HT1080 (cell line): ENCODE data around the gene DAPK3. TPM values are rescaled to one million over a fixed set of nuclear protein-coding genes. Genes with fewer than 3 reads are reported as not detected.
"Not testable (repeated sequence)": the region's sequence is repeated elsewhere in the genome, so short reads cannot be mapped to it uniquely, and the experiment has no call there.

Experiments used
- DNase-seq: peaks from one replicate; pipeline ENCODE4 v3.0.0-alpha.2; 2015; ENCODE audit warnings: low read depth
- total RNA-seq: library from RNA; depleted of rRNA; stranded (reverse); fragments of >200 nt; shearing (Covaris generic); gene quantifications from 2 replicates; pipeline ENCODE4 v1.2.3, GENCODE V29; 2014

Gene DAPK3
- total RNA-seq, 1 experiment from 2014 or later: 54.7 TPM

GRCh38 chr19:4007021-4007835 is 36.3 kb upstream of the DAPK3 start, which contains the start of gene PIAS4:
Gene PIAS4, plus strand, starts transcription at chr19:4007736. Its CDS starts 25 bp downstream, at chr19:4007761.
- peak; percentile 82 for DNase-seq

- not testable (repeated sequence) for DNase-seq
Observed at GRCh38 chr19:4005436-4005835, 34.5 kb upstream of the DAPK3 start.

DNA sequence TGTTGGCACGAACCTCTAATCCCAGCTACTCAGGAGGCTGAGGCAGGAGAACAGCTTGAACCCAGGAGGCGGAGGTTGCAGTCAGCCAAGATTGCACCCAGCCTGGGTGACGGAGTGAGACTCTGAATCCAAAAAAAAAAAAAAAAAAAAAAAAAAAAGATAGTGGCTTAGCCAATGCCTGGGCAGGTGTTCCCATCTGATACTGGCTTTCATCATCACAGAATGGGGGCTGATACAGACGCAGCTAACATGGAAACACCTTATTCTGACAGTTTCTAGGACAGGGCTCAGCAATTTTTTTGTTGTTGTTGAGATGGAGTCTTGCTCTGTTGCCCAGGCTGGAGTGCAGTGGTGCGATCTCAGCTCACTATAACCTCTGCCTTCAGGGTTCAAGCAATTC is 29.9 kb upstream of the DAPK3 start:
- DNase-seq: not testable (repeated sequence)

GRCh38 chr19:3998667-3999412 is 27.9 kb upstream of the DAPK3 start:
- not testable (repeated sequence) for DNase-seq

DNA sequence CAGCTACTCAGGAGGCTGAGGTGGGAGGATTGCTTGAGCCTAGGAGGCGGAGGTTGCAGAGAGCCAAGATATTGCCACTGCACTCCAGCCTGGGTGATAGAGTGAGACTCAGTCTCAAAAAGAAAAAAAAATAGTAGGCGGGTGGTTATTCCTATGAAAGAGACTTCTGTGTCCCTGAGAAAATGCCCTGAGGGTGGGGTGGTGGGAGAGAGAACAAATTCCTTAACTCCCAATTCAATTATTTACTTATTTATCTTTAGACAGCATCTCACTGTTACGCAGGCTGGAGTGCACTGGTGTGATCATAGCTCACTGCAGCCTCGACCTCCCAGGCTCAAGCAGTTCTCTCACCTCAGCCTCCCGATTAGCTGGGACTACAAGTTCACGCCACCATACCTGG is 24.7 kb upstream of the DAPK3 start:
- no peak for DNase-seq

GRCh38 chr19:3990815-3991117 is 19.9 kb upstream of the DAPK3 start:
- no peak for DNase-seq

DNA sequence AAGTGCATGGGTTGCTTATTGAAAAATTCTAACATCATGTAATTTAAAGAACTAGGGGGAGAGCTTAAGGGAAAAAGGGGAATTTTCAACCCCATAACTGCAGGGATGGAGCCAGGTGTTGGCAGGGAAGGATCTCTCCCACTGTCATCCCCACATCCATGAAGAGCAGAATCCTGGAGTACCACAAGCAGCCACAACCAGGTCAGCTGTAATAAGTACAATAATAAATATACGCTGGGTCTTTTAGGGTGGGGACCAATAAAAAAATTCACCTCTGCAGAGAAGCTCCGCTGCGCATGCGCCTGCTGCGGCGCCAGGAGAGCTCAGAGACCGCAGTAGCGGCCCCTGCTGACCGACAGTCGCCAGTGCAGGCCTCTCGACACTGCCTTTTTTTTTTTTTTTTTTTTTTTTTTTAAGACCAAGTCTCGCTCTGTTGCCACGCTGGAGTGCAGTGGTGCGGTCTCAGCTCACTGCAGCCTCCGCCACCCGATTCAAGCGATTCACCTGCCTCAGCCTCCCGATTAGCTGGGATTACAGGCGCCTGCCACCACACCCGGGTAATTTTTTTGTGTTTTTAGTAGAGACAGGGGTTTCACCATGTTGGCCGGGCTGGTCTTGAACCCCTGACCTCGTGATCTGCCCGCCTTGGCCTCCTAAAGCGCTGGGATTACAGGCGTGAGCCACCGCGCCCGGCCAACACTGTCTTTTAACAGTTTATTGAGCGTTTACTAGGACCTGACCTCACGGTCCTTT is 16.9 kb upstream of the DAPK3 start:
- DNase-seq: peak; percentile 68

DNA sequence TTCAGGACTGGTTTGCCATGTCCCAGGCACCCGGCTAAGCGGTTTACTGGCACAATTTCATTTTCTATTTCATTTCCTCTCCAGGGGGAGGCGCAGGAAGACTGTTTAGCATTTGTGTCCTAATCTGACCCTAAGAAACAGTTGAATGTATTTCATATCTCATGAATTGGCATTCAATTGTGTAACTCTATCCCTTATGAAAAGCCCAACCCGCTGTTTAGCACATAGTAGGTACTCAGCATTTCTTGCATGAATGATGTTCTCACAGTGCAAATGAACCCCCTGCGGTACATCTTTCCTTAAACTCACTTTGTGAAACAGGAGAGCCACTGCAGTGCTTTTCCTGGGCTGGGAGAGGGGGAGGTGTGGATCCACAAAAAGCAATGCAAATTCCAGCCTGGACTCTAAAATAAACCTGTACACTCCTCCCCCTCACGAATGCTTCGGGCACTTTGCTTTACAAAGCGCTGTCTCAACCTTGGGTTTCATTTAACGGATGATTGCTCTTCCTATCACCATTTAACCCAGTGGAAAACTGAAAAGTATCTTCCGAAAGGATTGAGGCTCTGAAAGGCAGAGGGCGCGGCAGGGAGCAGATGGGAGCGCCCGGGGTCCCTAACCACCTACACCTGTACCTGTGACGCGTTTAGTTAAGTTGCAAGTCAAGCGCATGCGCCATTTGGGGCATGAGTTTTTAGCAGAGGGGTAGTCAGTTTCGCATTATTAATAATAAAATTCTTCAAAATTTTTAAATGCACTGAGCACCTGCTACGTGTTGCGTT is 15.6 kb upstream of the DAPK3 start:
- DNase-seq: peak; percentile 50

DNA sequence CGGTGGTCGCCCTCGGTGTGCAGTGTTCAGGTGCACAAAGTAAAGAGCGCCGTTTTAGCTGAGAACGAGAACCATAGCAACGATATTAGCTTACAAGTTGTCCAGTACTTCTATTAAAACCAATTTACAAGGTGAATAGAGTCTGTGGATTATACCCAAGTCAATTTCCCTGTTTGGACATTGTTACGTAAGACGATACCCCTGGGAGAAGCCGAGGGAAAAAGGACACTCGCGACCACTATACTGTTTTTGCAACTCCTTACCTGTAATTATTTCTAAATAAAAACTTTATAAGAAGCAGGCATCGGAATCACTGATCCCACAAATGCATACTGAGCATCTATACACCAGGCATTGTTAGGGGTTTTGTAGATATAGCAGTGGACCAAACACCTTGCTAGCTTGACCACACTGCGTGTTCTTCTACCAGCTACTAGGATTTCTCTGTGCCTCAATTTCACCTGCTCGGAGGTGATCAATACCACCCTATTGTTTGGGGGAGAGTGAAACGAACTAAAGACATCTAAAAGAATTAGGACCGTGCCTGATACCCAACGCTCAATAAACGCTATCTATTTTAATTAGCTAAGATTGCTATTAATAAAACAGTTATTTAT is 14.9 kb upstream of the DAPK3 start:
- DNase-seq: no peak

DNA sequence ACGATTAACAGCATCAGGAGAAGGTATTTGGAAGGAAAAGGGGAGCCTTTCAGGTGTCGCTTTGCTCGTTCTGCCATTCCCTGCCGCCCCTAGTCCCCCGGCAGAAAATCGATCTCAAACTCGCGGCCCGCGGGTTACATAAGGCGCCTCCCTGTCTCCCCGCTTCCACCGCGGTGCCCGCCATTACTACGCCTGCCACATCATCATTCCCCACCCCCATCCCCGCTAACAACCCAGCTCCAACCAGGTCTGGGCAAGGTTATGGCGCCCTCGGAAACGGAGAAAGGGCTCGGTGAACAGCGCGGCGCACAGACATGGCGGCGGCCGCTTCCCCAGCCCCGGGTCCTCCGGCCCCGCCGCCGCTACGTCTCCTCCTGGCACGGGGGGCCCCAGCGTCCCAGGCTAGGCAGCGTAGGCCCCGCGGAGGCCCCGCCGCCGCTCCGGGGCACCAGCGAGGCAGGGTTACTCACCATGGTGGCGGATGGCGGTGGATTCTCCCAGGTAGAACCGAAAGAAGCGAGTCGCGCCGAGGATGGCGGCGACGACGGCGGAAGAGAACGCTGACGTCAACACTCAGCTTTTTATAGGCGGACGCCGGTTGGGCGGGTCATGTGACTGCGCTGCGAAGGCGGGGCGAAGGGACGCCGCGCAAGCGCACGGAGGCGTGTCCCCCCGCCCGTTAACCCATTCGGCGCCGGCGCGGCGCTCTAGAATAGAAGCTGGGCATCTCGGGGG is 14.2 kb upstream of the DAPK3 start, which contains the start of gene EEF2:
Gene EEF2, minus strand, starts transcription at position 556 of the 735 bp plus-strand sequence. Its CDS starts 83 bp downstream, at position 473.
- peak; percentile 59 for DNase-seq

- DNase-seq: no peak
Observed at GRCh38 chr19:3984584-3984907, 13.6 kb upstream of the DAPK3 start.

DNA sequence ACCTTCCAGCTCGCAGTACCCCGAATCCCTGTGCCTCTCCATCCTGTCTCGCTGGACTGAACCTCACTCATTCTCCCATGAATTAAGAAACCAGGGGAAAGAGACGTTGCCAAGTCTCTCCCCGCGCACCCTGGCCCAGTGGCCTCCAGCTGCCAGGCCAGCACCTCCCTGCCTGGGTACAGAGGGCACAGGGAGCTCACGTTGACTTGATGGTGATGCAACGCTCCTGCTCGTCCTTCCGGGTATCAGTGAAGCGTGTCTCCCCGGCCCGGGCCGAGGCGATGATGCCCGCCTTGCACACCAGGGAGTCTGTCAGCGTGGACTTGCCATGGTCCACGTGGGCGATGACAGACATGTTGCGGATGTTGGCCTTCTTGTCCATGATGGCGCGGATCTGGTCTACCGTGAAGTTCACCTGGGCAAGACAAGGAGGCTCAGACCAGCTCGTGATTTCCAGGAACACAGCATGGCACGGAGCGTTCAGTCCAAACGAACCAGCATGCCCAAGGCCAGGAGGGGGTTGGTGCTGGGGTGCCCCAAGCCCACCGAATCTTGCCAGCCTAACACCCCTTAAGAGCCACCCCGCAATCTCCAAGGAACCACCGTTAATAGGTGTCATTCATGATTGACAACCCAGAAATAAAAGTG is 13.2 kb upstream of the DAPK3 start:
- no peak for DNase-seq

- no peak for DNase-seq
Observed at GRCh38 chr19:3983542-3983914, 12.6 kb upstream of the DAPK3 start.

- DNase-seq: peak; percentile 70
Observed at GRCh38 chr19:3982701-3983541, 12.0 kb upstream of the DAPK3 start.

GRCh38 chr19:3981736-3982681 is 11.1 kb upstream of the DAPK3 start:
- DNase-seq: no peak

DNA sequence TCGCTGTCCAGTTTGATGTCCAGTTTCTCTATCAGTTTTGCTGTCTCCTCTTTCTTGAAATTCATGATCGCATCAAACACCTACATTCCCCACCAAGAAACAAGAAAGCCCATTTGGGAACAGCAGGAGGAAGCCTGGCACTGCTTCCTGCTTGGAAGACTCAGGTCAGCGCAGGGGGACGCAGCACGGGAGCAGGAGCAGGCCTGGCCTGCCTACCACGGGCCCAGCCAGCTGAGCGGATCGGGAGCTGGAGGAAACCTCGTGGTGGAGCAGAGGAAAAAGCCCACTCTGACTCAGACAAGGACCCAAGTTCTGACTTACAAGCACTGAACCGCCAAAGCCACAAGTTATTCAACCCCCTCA is 10.5 kb upstream of the DAPK3 start:
- no peak for DNase-seq
